Endothelial cell of umbilical vein (primary cell): Measurements from ENCODE around the gene GNAZ. TPM values are rescaled to one million over a fixed set of nuclear protein-coding genes. Genes with fewer than 3 reads are reported as not detected.

Experiments used
- BruUV-seq: library from RNA; stranded (reverse); fragments of 400-500 nt; replicated peaks from 2 replicates; lab custom pipeline; 2021; lab: Mats Ljungman, UMichigan
- CTCF ChIA-PET: fragments of 300-600, 350-600 bp; sonication (Branson Sonifier 250); formaldehyde crosslinking; loops from one replicate; lab custom pipeline; 2021; ENCODE audit warnings: antibody characterized with exemption, inconsistent platforms; lab: Charles Lee
- POLR2A ChIA-PET: fragments of 300-600, 350-600 bp; sonication (Branson Sonifier 250); formaldehyde crosslinking; loops from one replicate; lab custom pipeline; 2021; ENCODE audit warnings: antibody characterized with exemption, inconsistent platforms; lab: Charles Lee
- DNase-seq: peaks from one replicate; pipeline ENCODE4 v3.0.0-alpha.2; 2011; ENCODE audit warnings: low read depth, low spot score
- FAIRE-seq: peaks from 2 replicates; lab custom pipeline; 2011; peaks lifted over from hg19 to GRCh38; lab: Jason Lieb, UNC
- H2AFZ ChIP-seq: 2 replicates; pipeline ENCODE4 v1.6.0; 2012; ENCODE audit warnings: low read depth, low read length, control low read depth, inconsistent platforms
- H3K27ac ChIP-seq: 2 replicates; pipeline ENCODE4 v1.5.1; 2011; ENCODE audit warnings: low read depth, mild to moderate bottlenecking, control low read depth, low read length, moderate library complexity; ENCODE audit not compliant: insufficient read depth
- H3K27me3 ChIP-seq, 2 experiments: 2 replicates each; pipeline versions ENCODE4 v1.6.0 to v1.6.1; 2011; ENCODE audit warnings: low read length in 2 of 2, mixed read lengths in 1 of 2; ENCODE audit not compliant: control insufficient read depth in 2 of 2, insufficient read depth in 2 of 2
- H3K36me3 ChIP-seq, 2 experiments: 2 replicates in 1 of 2; 3 replicates in 1 of 2; pipeline ENCODE4 v1.5.1; 2011; ENCODE audit warnings: low read length in 2 of 2, mild to moderate bottlenecking in 1 of 2, moderate library complexity in 1 of 2; ENCODE audit not compliant: control insufficient read depth in 2 of 2, insufficient read depth in 2 of 2; ENCODE audit errors: extremely low read depth in 1 of 2
- H3K4me1 ChIP-seq: 3 replicates; pipeline ENCODE4 v1.5.1; 2011; ENCODE audit warnings: mild to moderate bottlenecking, low read length; ENCODE audit not compliant: control insufficient read depth, insufficient read depth; ENCODE audit errors: extremely low read depth
- H3K4me2 ChIP-seq: 2 replicates; pipeline ENCODE4 v1.6.1; 2011; ENCODE audit warnings: low read length, control low read depth, mixed read lengths; ENCODE audit not compliant: insufficient read depth
- H3K4me3 ChIP-seq, 3 experiments: fragments of 200-600 bp in 1 of 3; sonication (generic), shearing (Covaris generic) in 1 of 3; replicated peaks in 1 of 3; 2 replicates each; pipeline ENCODE4 v1.5.1; 2011 to 2016; ENCODE audit warnings: control low read depth in 3 of 3, low read length in 3 of 3, mild to moderate bottlenecking in 2 of 3, inconsistent platforms in 1 of 3, low read depth in 1 of 3, moderate library complexity in 1 of 3; ENCODE audit not compliant: insufficient read depth in 1 of 3
- H3K79me2 ChIP-seq: 2 replicates; pipeline ENCODE4 v1.6.0; 2012; ENCODE audit warnings: low read length, inconsistent platforms; ENCODE audit not compliant: control insufficient read depth, insufficient read depth
- H3K9ac ChIP-seq: replicated peaks from 2 replicates; pipeline ENCODE3; 2011; ENCODE audit warnings: low read length, control low read depth; ENCODE audit not compliant: insufficient read depth; ENCODE audit errors: extremely low read depth
- H3K9me1 ChIP-seq: replicated peaks from 3 replicates; pipeline ENCODE4 v1.6.0; 2011; ENCODE audit warnings: mild to moderate bottlenecking, low read length; ENCODE audit not compliant: control insufficient read depth, insufficient read depth; ENCODE audit errors: extremely low read depth
- H3K9me3 ChIP-seq: replicated peaks from 2 replicates; pipeline ENCODE4 v1.5.1; 2012; ENCODE audit warnings: low read length, inconsistent platforms; ENCODE audit not compliant: control insufficient read depth, insufficient read depth
- H4K20me1 ChIP-seq: replicated peaks from 2 replicates; pipeline ENCODE3; 2011; ENCODE audit warnings: mild to moderate bottlenecking, low read length; ENCODE audit not compliant: control insufficient read depth, insufficient read depth; ENCODE audit errors: extremely low read depth
- CTCF ChIP-seq, 2 donors: IDR thresholded peaks; 1 replicate in 1 of 2; 2 replicates in 1 of 2; pipeline ENCODE4 v1.5.1; 2011; ENCODE audit warnings: low read length in 2 of 2, mild to moderate bottlenecking in 2 of 2, moderate library complexity in 2 of 2, control low read depth in 1 of 2, inconsistent platforms in 1 of 2, low read depth in 1 of 2; ENCODE audit not compliant: insufficient read depth in 1 of 2; ENCODE audit errors: extremely low read depth in 1 of 2
- EZH2 ChIP-seq: IDR thresholded peaks from 2 replicates; pipeline ENCODE4 v1.6.1; 2012; ENCODE audit warnings: borderline replicate concordance, low read depth, mild to moderate bottlenecking, moderate library complexity, low read length, inconsistent platforms; ENCODE audit not compliant: severe bottlenecking
- FOS ChIP-seq: IDR thresholded peaks from 2 replicates; pipeline ENCODE4 v1.6.1; 2011; ENCODE audit warnings: mild to moderate bottlenecking, low read length, moderate library complexity, borderline replicate concordance; ENCODE audit not compliant: insufficient read depth
- GATA2 ChIP-seq: IDR thresholded peaks from 2 replicates; pipeline ENCODE4 v1.7.0; 2011; ENCODE audit warnings: low read depth, mild to moderate bottlenecking, moderate library complexity, mixed read lengths, low read length; ENCODE audit not compliant: insufficient read length, insufficient read depth
- JUN ChIP-seq: IDR thresholded peaks from 2 replicates; pipeline ENCODE4 v1.6.1; 2011; ENCODE audit warnings: borderline replicate concordance, low read depth; ENCODE audit not compliant: insufficient read length, insufficient read depth
- MAX ChIP-seq: IDR thresholded peaks from 2 replicates; pipeline ENCODE4 v1.6.1; 2011; ENCODE audit not compliant: insufficient read depth, insufficient read length
- MYC ChIP-seq: IDR thresholded peaks from one replicate; pipeline ENCODE4 v1.6.1; 2011; ENCODE audit warnings: mild to moderate bottlenecking, low read depth, low read length
- POLR2A ChIP-seq: IDR thresholded peaks from 2 replicates; pipeline ENCODE4 v1.6.1; 2012; ENCODE audit warnings: low read depth, mild to moderate bottlenecking, control low read depth, low read length
- POLR2AphosphoS5 ChIP-seq: IDR thresholded peaks from 2 replicates; pipeline ENCODE4 v1.6.1; 2012; ENCODE audit warnings: low read depth, mild to moderate bottlenecking, control low read depth, low read length, moderate library complexity; ENCODE audit not compliant: insufficient read depth
- dilution Hi-C: fragments of 300-500 bp; cut with MboI; formaldehyde crosslinking; loops from one replicate; pipeline ENCODE4 v1.15.0; 2019; ENCODE audit warnings: low sequenced_read_pairs; ENCODE audit not compliant: extremely low pct_ligation_motif_present
- intact Hi-C: fragments of 100-400 bp; cut with micrococcal nuclease; formaldehyde crosslinking; loops from one replicate; pipeline ENCODE4 v1.10.0; 2022
- polyA plus RNA-seq, 4 experiments: library from polyadenylated mRNA; depleted of rRNA in 3 of 4; stranded (reverse) in 3 of 4; unstranded in 1 of 4; fragments of >200 nt; gene quantifications; 2 replicates each; pipeline versions ENCODE4 v1.2.1 to v1.2.3, GENCODE V29; 2011 to 2012; ENCODE audit warnings: missing spikeins in 1 of 4
- total RNA-seq: library from RNA; stranded (reverse); gene quantifications from 2 replicates; pipeline ENCODE4 v1.2.3, GENCODE V29; 2021

GNAZ gene
- total and polyA plus RNA-seq, 2 donors (not counting 3 experiments of a cell fraction or from before 2014, with no cell fraction given), result 0.44 to 0.86 TPM

DNA sequence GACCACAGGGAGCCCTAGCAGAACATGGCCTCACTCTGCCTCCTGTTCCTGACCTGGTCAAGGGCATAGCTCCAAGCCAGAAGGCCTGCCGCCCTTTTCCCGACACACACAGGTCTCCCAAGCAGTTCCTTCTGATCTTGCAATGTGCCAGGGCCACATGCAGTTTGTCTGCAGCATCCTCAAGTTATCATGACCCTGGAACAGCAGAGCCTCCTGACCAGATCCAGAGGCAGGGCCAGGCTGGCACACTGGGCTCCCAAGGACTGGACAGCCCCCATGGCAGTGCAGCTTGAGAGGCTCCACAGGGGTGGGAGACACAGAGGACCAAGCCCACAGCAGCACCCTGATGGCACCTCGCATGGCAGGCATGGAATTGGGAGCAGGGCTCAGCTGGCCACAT lies 31.2 kb downstream of the GNAZ start:
- H3K9ac ChIP-seq, result no peak overlapping the region
- intact Hi-C loops (no loop called here), dilution Hi-C loops (no loop called here)
- no peaks in the 10 kb centered on the region for H3K79me2 ChIP-seq
- no peaks in the 10 kb centered on the region for H3K36me3 ChIP-seq
- H3K27ac ChIP-seq, result no peak overlapping the region
- ChIA-PET CTCF (interaction anchor here (1.3 to 1.5 kb wide), 3 partner anchors 147 to 679 kb away, joined by 3 read pairs; no protein-coding TSS in a partner anchor), POLR2A (no interaction called here)
- TF ChIP-seq POLR2AphosphoS5, result no peak
- TF ChIP-seq POLR2A, result no peak
- TF ChIP-seq EZH2, result no peak
- no peak for TF ChIP-seq GATA2
- no peak for TF ChIP-seq FOS
- no peak for TF ChIP-seq MYC
- no peak for TF ChIP-seq CTCF (IDR thresholded peaks at IDR 0.05; ENCODE audit: extremely low read depth in 1 of 2, insufficient read depth in 1 of 2, low read depth in 1 of 2, low read length in 2 of 2)
- TF ChIP-seq JUN, result no peak
- no peak for TF ChIP-seq MAX
- no peak overlapping the region for H3K4me2 ChIP-seq
- no peak overlapping the region for H3K4me3 ChIP-seq
- no peak overlapping the region for H2AFZ ChIP-seq
- H3K9me3 ChIP-seq, result no peaks in the 10 kb centered on the region
- H4K20me1 ChIP-seq, result no peaks in the 10 kb centered on the region
- BruUV-seq, result no TSS peak
- no peak for FAIRE-seq
- no peak for DNase-seq
- H3K27me3 ChIP-seq, result no peaks in the 10 kb centered on the region
- H3K9me1 ChIP-seq, result no peaks in the 10 kb centered on the region
- H3K4me1 ChIP-seq, result no peaks in the 10 kb centered on the region
